SK-N-SH (cell line): ENCODE results near the gene ANKRD2.

Experiments
- CTCF ChIP-seq: fragments of 200-600 bp; sonication (generic); IDR thresholded peaks from 2 replicates; pipeline ENCODE4 v1.6.1; 2017; ENCODE audit warnings: antibody characterized with exemption, mild to moderate bottlenecking, moderate library complexity
- EP300 ChIP-seq, 2 experiments: IDR thresholded peaks; 2 replicates each; pipeline versions ENCODE4 v1.4.0 to v1.6.1; 2012; ENCODE audit warnings: borderline replicate concordance in 1 of 2, low read depth in 1 of 2, low read length in 1 of 2
- EZH2phosphoT487 ChIP-seq: fragments of 200-600 bp; sonication (generic); IDR thresholded peaks from 2 replicates; pipeline ENCODE4 v1.6.1; 2017; ENCODE audit warnings: low read depth, mixed run types, mild to moderate bottlenecking, antibody characterized with exemption, moderate library complexity, borderline replicate concordance
- MEF2A ChIP-seq: IDR thresholded peaks from 2 replicates; pipeline ENCODE4 v1.4.0; 2012; ENCODE audit warnings: low read depth, borderline replicate concordance
- NFIC ChIP-seq: IDR thresholded peaks from 2 replicates; pipeline ENCODE4 v1.4.0; 2012; ENCODE audit warnings: borderline replicate concordance
- RFX5 ChIP-seq: IDR thresholded peaks from 2 replicates; pipeline ENCODE4 v1.6.1; 2012; ENCODE audit warnings: mild to moderate bottlenecking, improper control_type of control experiment, low read length
- USF2 ChIP-seq: fragments of 150-350 bp; IDR thresholded peaks from 2 replicates; pipeline ENCODE4 v1.6.1; 2017; ENCODE audit warnings: antibody characterized with exemption, low read length, low read depth, borderline replicate concordance

- TF ChIP-seq USF2: no peak
- TF ChIP-seq RFX5: no peak
- TF ChIP-seq MEF2A: no peak
- no peak for TF ChIP-seq EZH2phosphoT487
- no peak for TF ChIP-seq CTCF
- no peak for TF ChIP-seq NFIC
- TF ChIP-seq EP300 (IDR thresholded peaks at IDR 0.05; ENCODE audit: borderline replicate concordance in 1 of 2, low read depth in 1 of 2, low read length in 1 of 2): no peak
Measured at GRCh38 chr10:97600616-97601015, 28.0 kb downstream of the ANKRD2 start.
